ENCODE measurements around the gene ADGRG7. TPM values are rescaled to one million over a fixed set of nuclear protein-coding genes. Genes with fewer than 3 reads are reported as not detected.

ADGRG7 gene
- total RNA-seq, 6 donors from 2014 or later: not detected

- no peaks in the 10 kb centered on the region for H3K9me3 ChIP-seq
- H3K4me3 ChIP-seq: no peak overlapping the region
- TF ChIP-seq CTCF (IDR thresholded peaks at IDR 0.05) (no peak), POLR2AphosphoS5 (IDR thresholded peaks at IDR 0.05) (no peak), POLR2A (IDR thresholded peaks at IDR 0.05) (no peak)
- 94 to 95% methylated on average over 3 of the region's 3 CpGs for WGBS, 2 donors
- H3K36me3 ChIP-seq: no peaks in the 10 kb centered on the region
- no peak overlapping the region for H3K27ac ChIP-seq
- DNase-seq (no peak), ATAC-seq (ENCODE audit: low FRiP score in 2 of 2) (no peak)
- no peaks in the 10 kb centered on the region for H3K4me1 ChIP-seq
- no peaks in the 10 kb centered on the region for H3K27me3 ChIP-seq
Measured at GRCh38 chr3:100584101-100584660, 25.2 kb upstream of the ADGRG7 start.

GRCh38 chr3:100586832-100587231 is 22.6 kb upstream of the ADGRG7 start:
- Histone ChIP-seq H3K27me3 (no peaks in the 10 kb centered on the region), H3K4me1 (peaks cover 0 to 3% (median 2%) of the 10 kb centered on the region in 4 donors), H3K36me3 (no peaks in the 10 kb centered on the region), H3K9me3 (no peaks in the 10 kb centered on the region), H3K27ac (no peak overlapping the region), H3K4me3 (no peak overlapping the region)
- no peak for ATAC-seq (ENCODE audit: low FRiP score in 2 of 2)
- no peak for DNase-seq
- TF ChIP-seq POLR2A (IDR thresholded peaks at IDR 0.05) (no peak), EP300 (IDR thresholded peaks at IDR 0.05) (no peak), POLR2AphosphoS5 (IDR thresholded peaks at IDR 0.05) (no peak), CTCF (IDR thresholded peaks at IDR 0.05) (no peak)
- WGBS, 2 donors: 95 to 100% methylated on average over 3 of the region's 3 CpGs

GRCh38 chr3:100588251-100588650 is 21.1 kb upstream of the ADGRG7 start:
- Histone ChIP-seq H3K27ac (no peak overlapping the region), H3K4me1 (peaks cover 0 to 3% (median 2%) of the 10 kb centered on the region in 4 donors), H3K4me3 (no peak overlapping the region), H3K27me3 (no peaks in the 10 kb centered on the region), H3K36me3 (no peaks in the 10 kb centered on the region), H3K9me3 (no peaks in the 10 kb centered on the region)
- 62 to 78% methylated on average over 1 of the region's 1 CpG for WGBS, 2 donors
- ATAC-seq (ENCODE audit: low FRiP score in 2 of 2): no peak
- no peak for DNase-seq
- TF ChIP-seq CTCF (IDR thresholded peaks at IDR 0.05): no peak
- no peak for TF ChIP-seq POLR2A (IDR thresholded peaks at IDR 0.05)
- no peak for TF ChIP-seq EP300 (IDR thresholded peaks at IDR 0.05)
- no peak for TF ChIP-seq POLR2AphosphoS5 (IDR thresholded peaks at IDR 0.05)

GRCh38 chr3:100590114-100590839 is 19.1 kb upstream of the ADGRG7 start:
- H3K27ac ChIP-seq: no peak overlapping the region
- H3K4me3 ChIP-seq: no peak overlapping the region
- 28% methylated on average over 10 of the region's 10 CpGs for WGBS, 2 donors
- H3K9me3 ChIP-seq: no peaks in the 10 kb centered on the region
- DNase-seq (peak in 1 of 2 donors; percentile 49), ATAC-seq (ENCODE audit: low FRiP score in 2 of 2) (peak; percentile 77 to 95)
- no peaks in the 10 kb centered on the region for H3K36me3 ChIP-seq
- no peak for TF ChIP-seq EP300 (IDR thresholded peaks at IDR 0.05)
- TF ChIP-seq POLR2AphosphoS5 (IDR thresholded peaks at IDR 0.05): no peak
- peak; percentile 65 to 91 (median 84) for TF ChIP-seq CTCF (IDR thresholded peaks at IDR 0.05)
- no peak for TF ChIP-seq POLR2A (IDR thresholded peaks at IDR 0.05)
- peaks cover 0 to 3% (median 2%) of the 10 kb centered on the region in 4 donors for H3K4me1 ChIP-seq
- no peaks in the 10 kb centered on the region for H3K27me3 ChIP-seq

GRCh38 chr3:100590840-100591147 is 18.6 kb upstream of the ADGRG7 start:
- Histone ChIP-seq H3K27ac (no peak overlapping the region), H3K4me1 (peaks cover 0 to 3% (median 2%) of the 10 kb centered on the region in 4 donors), H3K27me3 (no peaks in the 10 kb centered on the region), H3K9me3 (no peaks in the 10 kb centered on the region), H3K4me3 (no peak overlapping the region), H3K36me3 (no peaks in the 10 kb centered on the region)
- no peak for ATAC-seq (ENCODE audit: low FRiP score in 2 of 2)
- DNase-seq: no peak
- TF ChIP-seq CTCF (IDR thresholded peaks at IDR 0.05) (peak in 2 of 6 experiments; percentile 2 to 26), POLR2A (IDR thresholded peaks at IDR 0.05) (no peak)
- 24 to 30% methylated on average over 1 of the region's 1 CpG for WGBS, 2 donors
